ENCODE data around the gene PHIP. TPM values are rescaled to one million over a fixed set of nuclear protein-coding genes. Genes with fewer than 3 reads are reported as not detected.

PHIP gene
- total RNA-seq, 6 experiments from 2014 or later = 15.7 to 18.7 (median 17.6) TPM

GRCh38 chr6:79042799-79043126 lies 35.3 kb downstream of the PHIP start:
- no peak overlapping the region for H3K4me3 Mint-ChIP-seq
- no peak for DNase-seq
- no peak for TF ChIP-seq CTCF (IDR thresholded peaks at IDR 0.05)
- H3K27me3 Mint-ChIP-seq (ENCODE audit: insufficient read depth) = no peaks in the 10 kb centered on the region
- H3K36me3 Mint-ChIP-seq (ENCODE audit: low read depth) = peaks cover 34% of the 10 kb centered on the region
- no peaks in the 10 kb centered on the region for H3K9me3 Mint-ChIP-seq
- no peaks in the 10 kb centered on the region for H3K4me1 Mint-ChIP-seq (ENCODE audit: low read depth)
- H3K27ac Mint-ChIP-seq = no peak overlapping the region

GRCh38 chr6:79042088-79042798 lies 35.8 kb downstream of the PHIP start:
- no peak for TF ChIP-seq CTCF (IDR thresholded peaks at IDR 0.05)
- Mint-ChIP-seq H3K27me3 (ENCODE audit: insufficient read depth) (no peaks in the 10 kb centered on the region), H3K4me3 (no peak overlapping the region), H3K9me3 (no peaks in the 10 kb centered on the region), H3K36me3 (ENCODE audit: low read depth) (peaks cover 39% of the 10 kb centered on the region), H3K4me1 (ENCODE audit: low read depth) (no peaks in the 10 kb centered on the region), H3K27ac (no peak overlapping the region)
- DNase-seq = no peak

GRCh38 chr6:79040083-79040482 lies 38.0 kb downstream of the PHIP start:
- Mint-ChIP-seq H3K27ac (no peak overlapping the region), H3K4me3 (no peak overlapping the region)

GRCh38 chr6:79038061-79038460 lies 40.0 kb downstream of the PHIP start:
- H3K36me3 Mint-ChIP-seq (ENCODE audit: low read depth) = peaks cover 59% of the 10 kb centered on the region
- H3K9me3 Mint-ChIP-seq = no peaks in the 10 kb centered on the region
- DNase-seq = no peak
- no peak overlapping the region for H3K4me3 Mint-ChIP-seq
- H3K27me3 Mint-ChIP-seq (ENCODE audit: insufficient read depth) = no peaks in the 10 kb centered on the region
- H3K27ac Mint-ChIP-seq = no peak overlapping the region
- no peak for TF ChIP-seq CTCF (IDR thresholded peaks at IDR 0.05)
- H3K4me1 Mint-ChIP-seq (ENCODE audit: low read depth) = peaks cover 6% of the 10 kb centered on the region

More at GRCh38 chr6:79040083-79040482, 38.0 kb downstream of the PHIP start:
- Mint-ChIP-seq H3K9me3 (no peaks in the 10 kb centered on the region), H3K4me1 (ENCODE audit: low read depth) (peaks cover 2% of the 10 kb centered on the region), H3K36me3 (ENCODE audit: low read depth) (peaks cover 53% of the 10 kb centered on the region), H3K27me3 (ENCODE audit: insufficient read depth) (no peaks in the 10 kb centered on the region)
- TF ChIP-seq CTCF (IDR thresholded peaks at IDR 0.05) = no peak
- no peak for DNase-seq

GRCh38 chr6:79034865-79035264 lies 43.2 kb downstream of the PHIP start:
- Mint-ChIP-seq H3K27ac (peak overlapping the region; percentile 14; the same call in 1 of the 2 replicates), H3K36me3 (ENCODE audit: low read depth) (peaks cover 60% of the 10 kb centered on the region), H3K9me3 (no peaks in the 10 kb centered on the region), H3K27me3 (ENCODE audit: insufficient read depth) (no peaks in the 10 kb centered on the region), H3K4me3 (no peak overlapping the region), H3K4me1 (ENCODE audit: low read depth) (peaks cover 32% of the 10 kb centered on the region)
- no peak for TF ChIP-seq CTCF (IDR thresholded peaks at IDR 0.05)
- DNase-seq = no peak

All from HFFc6 (cell line).